ENCODE results near the gene LRRC58. TPM values are rescaled to one million over a fixed set of nuclear protein-coding genes. Genes with fewer than 3 reads are reported as not detected.

The LRRC58 gene
- 19.6 and 27.7 TPM in 2 replicates for total RNA-seq

GRCh38 chr3:120348991-120349854, at the start of gene LRRC58:
Gene LRRC58 (minus strand): TSS chr3:120349354. CDS start chr3:120349243, 111 bp downstream.

DNA sequence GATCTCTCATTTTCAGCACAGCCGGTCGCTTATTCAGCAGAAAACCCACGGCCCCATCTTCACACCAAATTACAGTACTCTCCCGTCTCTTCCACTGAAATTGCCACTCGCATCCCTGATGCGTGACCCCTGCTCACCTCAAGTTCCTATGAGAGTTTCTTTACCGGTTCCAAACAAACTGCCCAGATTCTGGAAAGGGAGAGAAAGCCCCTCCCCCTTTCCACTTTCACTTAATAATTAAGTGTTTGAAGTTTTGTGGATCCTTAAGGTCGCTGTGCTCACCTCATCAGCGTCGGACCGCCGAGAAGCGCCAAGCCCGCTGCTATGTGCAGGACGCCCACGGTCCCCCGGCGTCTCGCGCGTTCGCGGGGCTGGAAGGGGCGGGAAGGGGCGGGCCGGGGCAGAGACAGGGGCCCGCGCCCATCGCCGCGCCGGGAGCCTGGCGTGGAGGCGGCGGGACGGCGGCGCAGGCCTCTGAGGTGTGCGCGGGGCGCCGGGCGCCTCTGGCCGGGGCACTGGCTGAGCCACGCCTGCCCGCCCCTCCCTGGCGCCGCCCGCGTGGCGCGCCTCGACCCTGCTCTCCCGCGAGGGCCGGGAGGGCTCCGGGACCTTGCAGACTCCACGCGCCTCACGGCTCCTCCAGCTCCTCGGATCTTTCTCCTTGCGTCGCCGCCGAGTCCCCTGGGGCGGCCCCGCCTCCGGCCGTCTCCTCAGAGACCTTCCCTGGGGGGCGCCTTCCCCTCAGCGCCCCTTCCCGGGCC, 64.2 kb downstream of the LRRC58 start, which contains the start of gene GPR156:
Gene GPR156, minus strand, starts transcription at position 476 of the 761 bp plus-strand sequence. CDS start 41,124 bp downstream, outside the sequence.

Other genes starting within 250 kb of the LRRC58 start
- gene GPR156, start 64.1 kb downstream of the LRRC58 start, total RNA-seq: 0.10 and 0.33 TPM in 2 replicates
- gene FSTL1, start 101.6 kb upstream of the LRRC58 start, total RNA-seq: 475 and 666 TPM in 2 replicates
- 49.3 and 52.2 TPM in 2 replicates for gene NDUFB4, start 247.0 kb upstream of the LRRC58 start, total RNA-seq